ENCODE data around the gene NCKAP5.

The NCKAP5 gene

GRCh38 chr2:133411857-133412256, 156.4 kb downstream of the NCKAP5 start:
- H3K4me1 Mint-ChIP-seq (ENCODE audit: low read depth in 2 of 2), result no peaks in the 10 kb centered on the region
- peaks cover 0 to 5% of the 10 kb centered on the region in 2 donors for H3K9me3 Mint-ChIP-seq
- no peak overlapping the region for H3K27ac Mint-ChIP-seq
- no peaks in the 10 kb centered on the region for H3K27me3 Mint-ChIP-seq
- ATAC-seq (replicated peaks) (no peak), DNase-seq (no peak)
- no peak overlapping the region for H3K4me3 Mint-ChIP-seq
- H3K36me3 Mint-ChIP-seq (ENCODE audit: insufficient read depth), result no peaks in the 10 kb centered on the region

DNA sequence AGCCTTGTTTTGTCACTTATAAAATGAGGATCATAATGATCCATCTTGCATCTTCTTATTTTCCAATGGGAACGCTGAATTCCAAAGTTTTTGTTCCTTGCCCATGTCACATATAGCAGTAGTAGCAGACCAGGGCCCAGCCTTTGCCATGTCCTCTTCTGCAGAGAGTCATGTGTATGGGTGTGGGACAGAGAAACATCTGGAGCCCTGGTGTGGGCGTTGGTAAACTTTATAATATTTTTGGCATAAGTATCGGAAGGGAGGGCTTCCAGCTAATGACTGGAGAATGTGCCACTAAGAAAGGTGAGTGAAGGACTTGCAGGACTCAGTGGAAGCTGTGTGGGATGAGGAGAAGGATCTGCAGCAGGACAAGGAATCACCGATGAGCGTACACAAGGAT, 157.2 kb downstream of the NCKAP5 start:
- H3K9me3 Mint-ChIP-seq, result peaks cover 0 to 5% of the 10 kb centered on the region in 2 donors
- H3K27me3 Mint-ChIP-seq, result no peaks in the 10 kb centered on the region
- no peak for ATAC-seq (replicated peaks)
- no peaks in the 10 kb centered on the region for H3K36me3 Mint-ChIP-seq (ENCODE audit: insufficient read depth)
- no peaks in the 10 kb centered on the region for H3K4me1 Mint-ChIP-seq (ENCODE audit: low read depth in 2 of 2)
- DNase-seq, result no peak
- no peak overlapping the region for H3K4me3 Mint-ChIP-seq
- no peak overlapping the region for H3K27ac Mint-ChIP-seq

GRCh38 chr2:133409581-133410285, 158.5 kb downstream of the NCKAP5 start:
- no peak overlapping the region for H3K4me3 Mint-ChIP-seq
- no peak overlapping the region for H3K27ac Mint-ChIP-seq
- no peak for DNase-seq
- H3K27me3 Mint-ChIP-seq, result no peaks in the 10 kb centered on the region
- ATAC-seq (replicated peaks), result no peak
- H3K9me3 Mint-ChIP-seq, result peaks cover 0 to 5% of the 10 kb centered on the region in 2 donors
- no peaks in the 10 kb centered on the region for H3K4me1 Mint-ChIP-seq (ENCODE audit: low read depth in 2 of 2)
- no peaks in the 10 kb centered on the region for H3K36me3 Mint-ChIP-seq (ENCODE audit: insufficient read depth)

DNA sequence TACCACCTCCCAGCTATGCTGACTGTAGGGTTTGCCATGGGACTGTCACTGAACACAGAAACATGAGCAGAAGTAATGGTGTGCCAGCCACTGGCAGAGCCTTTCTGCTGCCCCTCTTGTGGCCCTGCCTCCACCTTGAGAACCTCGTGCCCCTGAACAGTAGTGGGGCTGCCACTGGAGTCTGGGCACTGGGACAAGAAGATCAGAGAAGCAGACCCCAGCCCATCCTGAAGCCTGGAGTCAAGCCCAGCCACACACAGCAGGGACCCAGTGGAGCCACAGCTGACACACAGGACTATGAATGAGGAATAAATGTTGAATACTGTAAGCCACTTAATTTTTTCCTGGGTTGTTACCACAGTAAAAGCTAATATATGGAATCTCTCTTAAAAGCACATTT, 159.6 kb downstream of the NCKAP5 start:
- no peak for ATAC-seq (replicated peaks)
- peaks cover 0 to 5% of the 10 kb centered on the region in 2 donors for H3K9me3 Mint-ChIP-seq
- H3K36me3 Mint-ChIP-seq (ENCODE audit: insufficient read depth), result no peaks in the 10 kb centered on the region
- DNase-seq, result no peak
- no peak overlapping the region for H3K27ac Mint-ChIP-seq
- no peak overlapping the region for H3K4me3 Mint-ChIP-seq
- H3K4me1 Mint-ChIP-seq (ENCODE audit: low read depth in 2 of 2), result no peaks in the 10 kb centered on the region
- no peaks in the 10 kb centered on the region for H3K27me3 Mint-ChIP-seq

DNA sequence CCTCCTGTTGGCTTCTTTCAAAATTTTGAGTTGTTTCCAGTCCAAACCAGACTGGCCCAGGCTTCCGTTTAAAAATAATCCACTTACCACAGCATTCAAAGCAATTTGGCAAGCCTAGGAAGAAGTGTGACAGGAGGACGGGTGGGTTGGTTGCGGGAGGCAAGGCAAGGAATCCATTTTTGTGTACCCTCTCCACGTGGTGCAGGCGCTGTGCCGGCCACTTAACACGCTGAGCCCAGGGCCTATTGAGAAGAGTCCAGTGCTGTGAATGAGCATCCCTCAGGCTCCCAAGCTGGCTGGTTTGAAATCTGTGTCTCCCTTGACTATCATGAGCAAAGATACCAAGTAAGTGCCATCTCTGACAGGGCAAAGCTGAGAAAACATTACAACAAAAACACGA, 160.9 kb downstream of the NCKAP5 start:
- ATAC-seq (replicated peaks) (no peak), DNase-seq (no peak)
- Mint-ChIP-seq H3K9me3 (peaks cover 0 to 5% of the 10 kb centered on the region in 2 donors), H3K36me3 (ENCODE audit: insufficient read depth) (no peaks in the 10 kb centered on the region), H3K4me3 (no peak overlapping the region), H3K27me3 (no peaks in the 10 kb centered on the region), H3K27ac (no peak overlapping the region), H3K4me1 (ENCODE audit: low read depth in 2 of 2) (no peaks in the 10 kb centered on the region)

GRCh38 chr2:133405252-133405651, 163.0 kb downstream of the NCKAP5 start:
- ATAC-seq (replicated peaks), result no peak
- Mint-ChIP-seq H3K27me3 (no peaks in the 10 kb centered on the region), H3K9me3 (no peaks in the 10 kb centered on the region), H3K4me1 (ENCODE audit: low read depth in 2 of 2) (no peaks in the 10 kb centered on the region), H3K27ac (no peak overlapping the region), H3K4me3 (no peak overlapping the region), H3K36me3 (ENCODE audit: insufficient read depth) (no peaks in the 10 kb centered on the region)
- DNase-seq, result no peak

- no peaks in the 10 kb centered on the region for H3K4me1 Mint-ChIP-seq (ENCODE audit: low read depth in 2 of 2)
- no peaks in the 10 kb centered on the region for H3K36me3 Mint-ChIP-seq (ENCODE audit: insufficient read depth)
- H3K27ac Mint-ChIP-seq, result no peak overlapping the region
- H3K27me3 Mint-ChIP-seq, result no peaks in the 10 kb centered on the region
- ATAC-seq (replicated peaks), result no peak
- no peak overlapping the region for H3K4me3 Mint-ChIP-seq
- peaks cover 5 to 7% of the 10 kb centered on the region in 2 donors for H3K9me3 Mint-ChIP-seq
- DNase-seq, result no peak
These were observed 167.9 kb downstream of the NCKAP5 start for GRCh38 chr2:133400411-133400810.

GRCh38 chr2:133393895-133394294, 174.4 kb downstream of the NCKAP5 start:
- Mint-ChIP-seq H3K9me3 (peaks cover 7 to 14% of the 10 kb centered on the region in 2 donors), H3K4me1 (ENCODE audit: low read depth in 2 of 2) (no peaks in the 10 kb centered on the region), H3K36me3 (ENCODE audit: insufficient read depth) (no peaks in the 10 kb centered on the region), H3K27me3 (no peaks in the 10 kb centered on the region), H3K27ac (no peak overlapping the region), H3K4me3 (no peak overlapping the region)
- DNase-seq (no peak), ATAC-seq (replicated peaks) (no peak)

GRCh38 chr2:133390156-133390555, 178.1 kb downstream of the NCKAP5 start:
- ATAC-seq (replicated peaks) (no peak), DNase-seq (no peak)
- Mint-ChIP-seq H3K27me3 (no peaks in the 10 kb centered on the region), H3K9me3 (peaks cover 12 to 15% of the 10 kb centered on the region in 2 donors), H3K36me3 (ENCODE audit: insufficient read depth) (no peaks in the 10 kb centered on the region), H3K4me3 (no peak overlapping the region), H3K27ac (no peak overlapping the region), H3K4me1 (ENCODE audit: low read depth in 2 of 2) (no peaks in the 10 kb centered on the region)

- Mint-ChIP-seq H3K4me3 (no peak overlapping the region), H3K36me3 (ENCODE audit: insufficient read depth) (no peaks in the 10 kb centered on the region), H3K9me3 (peaks cover 12 to 15% of the 10 kb centered on the region in 2 donors), H3K4me1 (ENCODE audit: low read depth in 2 of 2) (no peaks in the 10 kb centered on the region), H3K27me3 (no peaks in the 10 kb centered on the region), H3K27ac (no peak overlapping the region)
- ATAC-seq (replicated peaks) (no peak), DNase-seq (no peak)
These were observed 178.7 kb downstream of the NCKAP5 start for GRCh38 chr2:133389569-133389968.

GRCh38 chr2:133382566-133382965, 185.7 kb downstream of the NCKAP5 start:
- Mint-ChIP-seq H3K27me3 (no peaks in the 10 kb centered on the region), H3K9me3 (peaks cover 10 to 14% of the 10 kb centered on the region in 2 donors)

DNA sequence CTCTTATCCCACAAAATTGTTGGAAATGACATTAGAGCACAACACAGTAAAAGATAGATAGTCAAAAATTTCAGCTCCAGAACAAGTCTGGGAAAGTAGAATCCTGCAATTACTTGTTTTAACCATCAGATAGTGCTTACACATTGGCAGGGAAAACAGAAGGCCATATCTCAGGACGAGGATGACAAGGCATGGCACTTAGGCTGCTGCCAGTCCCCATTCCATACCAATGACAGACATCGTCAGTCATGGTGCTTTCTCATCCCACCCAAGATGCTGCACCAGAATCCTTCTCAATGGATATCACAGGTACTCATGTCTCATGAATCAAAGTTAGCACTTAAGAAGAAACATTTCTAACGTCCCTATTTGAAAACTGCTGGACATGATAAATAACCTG, 187.3 kb downstream of the NCKAP5 start:
- Mint-ChIP-seq H3K27ac (no peak overlapping the region), H3K4me1 (ENCODE audit: low read depth in 2 of 2) (no peaks in the 10 kb centered on the region), H3K27me3 (no peaks in the 10 kb centered on the region), H3K9me3 (peaks cover 11 to 17% of the 10 kb centered on the region in 2 donors), H3K4me3 (no peak overlapping the region), H3K36me3 (ENCODE audit: insufficient read depth) (no peaks in the 10 kb centered on the region)
- ATAC-seq (replicated peaks) (no peak), DNase-seq (no peak)

More at GRCh38 chr2:133382566-133382965, 185.7 kb downstream of the NCKAP5 start:
- Mint-ChIP-seq H3K27ac (no peak overlapping the region), H3K4me3 (no peak overlapping the region), H3K36me3 (ENCODE audit: insufficient read depth) (no peaks in the 10 kb centered on the region), H3K4me1 (ENCODE audit: low read depth in 2 of 2) (no peaks in the 10 kb centered on the region)
- no peak for ATAC-seq (replicated peaks)
- DNase-seq, result no peak

- no peaks in the 10 kb centered on the region for H3K27me3 Mint-ChIP-seq
- no peak overlapping the region for H3K4me3 Mint-ChIP-seq
- no peaks in the 10 kb centered on the region for H3K36me3 Mint-ChIP-seq (ENCODE audit: insufficient read depth)
- ATAC-seq (replicated peaks), result no peak
- no peak overlapping the region for H3K27ac Mint-ChIP-seq
- DNase-seq, result no peak
- H3K9me3 Mint-ChIP-seq, result peaks cover 16 to 17% of the 10 kb centered on the region in 2 donors
- H3K4me1 Mint-ChIP-seq (ENCODE audit: low read depth in 2 of 2), result no peaks in the 10 kb centered on the region
These were observed 189.2 kb downstream of the NCKAP5 start for GRCh38 chr2:133378928-133379549.

- Mint-ChIP-seq H3K36me3 (ENCODE audit: insufficient read depth) (no peaks in the 10 kb centered on the region), H3K27me3 (no peaks in the 10 kb centered on the region), H3K4me1 (ENCODE audit: low read depth in 2 of 2) (no peaks in the 10 kb centered on the region), H3K9me3 (peaks cover 16 to 19% of the 10 kb centered on the region in 2 donors), H3K4me3 (no peak overlapping the region), H3K27ac (no peak overlapping the region)
- no peak for DNase-seq
- no peak for ATAC-seq (replicated peaks)
These were observed 189.9 kb downstream of the NCKAP5 start for GRCh38 chr2:133378386-133378785.
